GM18867 (cell line): ENCODE data around the gene CDX1.

Source experiments
- ATAC-seq: cut with Tn5 transposase; IDR thresholded peaks from one replicate; pipeline ENCODE4 v1.9.1; 2021; ENCODE audit warnings: mild to moderate bottlenecking, moderate library complexity; ENCODE audit not compliant: unreplicated experiment

CDX1 gene

GRCh38 chr5:150131461-150131860 lies 35.1 kb upstream of the CDX1 start:
- ATAC-seq = no peak

- no peak for ATAC-seq
Measured at GRCh38 chr5:150131978-150132694, 34.4 kb upstream of the CDX1 start.

GRCh38 chr5:150132740-150133139 lies 33.8 kb upstream of the CDX1 start:
- no peak for ATAC-seq

DNA sequence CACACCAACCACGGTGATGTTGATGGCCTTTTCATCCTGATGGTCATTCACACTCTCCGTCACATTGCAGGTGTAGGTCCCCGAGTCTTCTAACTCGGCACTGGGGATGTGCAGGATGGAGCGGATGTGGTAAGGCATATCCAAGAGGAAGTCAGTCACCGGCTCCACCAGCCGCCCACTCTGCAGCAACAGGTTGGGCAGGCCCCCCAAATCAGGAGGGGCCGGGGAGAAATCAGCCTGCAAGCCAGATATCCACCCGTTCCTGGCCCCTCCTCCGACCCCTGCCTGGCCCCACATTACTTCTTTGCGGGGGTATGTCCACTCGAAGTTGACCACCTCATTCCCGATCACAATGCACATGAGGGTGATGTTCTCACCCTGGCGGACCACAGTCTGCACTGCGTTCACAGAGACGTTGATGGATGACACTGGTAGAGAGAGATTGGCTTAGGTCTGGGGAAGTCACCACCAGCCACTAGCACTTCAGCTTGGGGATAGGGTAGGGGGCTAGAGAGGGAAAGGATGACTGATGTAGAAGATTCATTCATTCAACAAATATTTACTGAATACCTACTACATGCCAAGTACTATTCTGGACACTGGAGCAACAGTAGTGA lies 32.9 kb upstream of the CDX1 start:
- ATAC-seq = no peak

DNA sequence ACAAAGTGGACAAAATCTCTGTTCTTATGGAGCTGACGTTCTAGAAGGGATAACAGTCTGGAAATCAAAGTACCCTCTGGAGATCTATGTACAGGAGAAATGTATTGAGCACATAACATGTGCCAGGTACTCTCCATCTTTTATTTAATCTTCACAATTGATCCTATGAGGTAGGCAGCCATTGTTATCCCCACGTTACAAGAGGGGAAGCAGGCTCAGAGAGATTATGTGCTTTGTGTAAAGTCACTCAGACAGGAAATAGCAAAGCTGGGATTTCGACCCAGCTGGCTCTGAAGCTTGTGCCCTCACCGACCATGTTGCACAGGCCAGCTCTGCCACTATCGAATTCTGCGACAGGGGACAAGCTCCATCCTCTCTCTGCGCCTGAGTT lies 32.4 kb upstream of the CDX1 start:
- no peak for ATAC-seq

GRCh38 chr5:150135557-150136304 lies 30.8 kb upstream of the CDX1 start:
- ATAC-seq = no peak

DNA sequence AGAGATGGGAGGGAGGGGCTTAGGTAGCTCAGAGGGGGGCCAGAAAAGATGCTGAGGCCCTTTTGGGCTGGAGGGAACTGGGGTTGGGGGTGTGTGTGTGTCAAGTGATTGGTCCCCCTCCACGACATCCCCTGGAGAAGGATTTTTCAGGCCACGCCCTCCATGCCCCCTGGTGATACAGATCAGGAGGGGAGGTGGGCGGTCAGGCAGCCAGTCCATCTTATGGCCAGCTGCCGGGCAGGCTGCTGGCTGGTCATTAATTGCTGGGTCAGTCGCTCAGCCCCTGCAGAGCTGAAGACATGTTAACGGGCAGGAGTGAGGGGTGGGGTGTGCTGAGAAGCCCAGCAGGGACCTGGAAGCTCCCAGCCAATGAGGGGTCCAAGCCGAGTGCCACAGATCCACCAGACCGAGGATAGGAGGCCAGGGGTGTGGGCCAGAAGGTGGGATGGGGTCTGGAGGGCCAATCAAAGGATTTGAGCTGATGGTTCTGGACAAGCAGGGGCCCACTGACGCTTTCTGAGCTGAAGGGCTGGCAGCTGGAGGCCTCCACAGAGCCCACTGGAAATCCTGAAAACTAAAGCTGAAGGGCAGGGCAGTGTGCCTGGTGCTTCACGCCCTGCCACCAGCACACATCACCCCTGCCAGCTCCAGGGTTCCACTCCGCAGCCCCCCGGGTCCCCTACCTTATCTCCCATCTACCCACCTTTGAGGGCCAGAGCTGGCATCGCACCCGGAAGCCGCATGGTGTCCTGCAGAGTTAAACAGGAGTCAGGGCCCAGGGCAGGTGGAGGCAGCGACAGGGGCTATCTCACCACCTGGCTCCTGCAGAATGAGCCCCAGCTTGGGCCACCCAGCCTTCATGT lies 30.0 kb upstream of the CDX1 start:
- ATAC-seq = no peak

- no peak for ATAC-seq
Measured at GRCh38 chr5:150137168-150137957, 29.2 kb upstream of the CDX1 start.

GRCh38 chr5:150137997-150138396 lies 28.6 kb upstream of the CDX1 start:
- ATAC-seq = no peak

DNA sequence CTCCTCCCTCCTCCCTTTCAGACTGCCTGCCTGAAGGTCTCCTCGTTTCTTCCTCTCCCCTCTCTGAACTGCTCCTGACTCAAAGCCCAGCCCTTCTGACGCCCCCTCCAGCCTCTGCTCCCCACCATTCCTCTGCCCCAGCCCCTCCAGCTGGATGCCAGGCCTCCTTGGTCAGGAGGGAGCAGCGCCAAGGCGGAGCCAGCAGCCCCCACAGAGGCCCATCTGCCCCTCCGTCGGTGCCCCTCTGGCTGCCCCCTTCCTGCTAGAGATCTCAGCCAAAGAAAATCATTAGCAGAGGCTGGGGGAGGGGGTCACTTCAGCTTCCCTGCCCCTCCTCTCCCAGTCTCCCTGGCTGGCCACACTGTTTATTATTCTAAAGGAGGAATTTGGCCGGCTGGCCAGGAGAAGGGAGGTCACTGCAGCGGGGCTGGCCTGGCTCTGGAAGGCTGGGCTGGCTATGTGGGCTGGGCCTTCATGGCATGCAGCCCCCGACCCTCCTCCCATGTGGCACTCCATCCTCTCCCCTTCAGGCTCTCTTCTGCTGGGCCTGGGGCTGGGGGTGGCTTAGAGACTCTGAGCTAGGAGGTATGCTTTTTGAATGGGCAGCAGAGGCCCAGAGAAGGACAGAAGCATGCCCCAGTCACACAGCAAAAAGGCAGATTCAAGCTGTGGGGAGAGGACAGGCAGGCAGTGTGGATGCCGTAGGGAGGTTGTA lies 27.9 kb upstream of the CDX1 start:
- no peak for ATAC-seq

DNA sequence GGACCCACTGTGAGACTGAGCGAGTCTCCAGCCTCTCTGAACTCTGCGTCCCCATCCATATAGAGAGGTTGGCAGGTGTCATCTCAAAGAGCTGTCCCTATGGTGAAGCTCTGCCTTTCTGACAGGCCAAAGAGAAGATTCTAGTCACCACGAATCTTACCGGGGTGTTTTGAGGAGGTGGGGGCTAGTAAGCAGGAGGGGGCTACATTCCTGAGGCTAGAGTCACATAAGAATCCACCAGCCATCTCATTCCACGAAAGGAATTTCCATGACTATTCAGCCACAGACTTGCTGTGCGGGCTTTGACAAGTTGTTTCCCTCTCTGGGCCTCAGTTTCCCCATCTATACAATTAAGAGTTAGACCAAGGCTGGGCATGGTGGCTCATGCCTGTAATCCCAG lies 27.2 kb upstream of the CDX1 start:
- no peak for ATAC-seq

- ATAC-seq = no peak
Measured at GRCh38 chr5:150140830-150141229, 25.7 kb upstream of the CDX1 start.

DNA sequence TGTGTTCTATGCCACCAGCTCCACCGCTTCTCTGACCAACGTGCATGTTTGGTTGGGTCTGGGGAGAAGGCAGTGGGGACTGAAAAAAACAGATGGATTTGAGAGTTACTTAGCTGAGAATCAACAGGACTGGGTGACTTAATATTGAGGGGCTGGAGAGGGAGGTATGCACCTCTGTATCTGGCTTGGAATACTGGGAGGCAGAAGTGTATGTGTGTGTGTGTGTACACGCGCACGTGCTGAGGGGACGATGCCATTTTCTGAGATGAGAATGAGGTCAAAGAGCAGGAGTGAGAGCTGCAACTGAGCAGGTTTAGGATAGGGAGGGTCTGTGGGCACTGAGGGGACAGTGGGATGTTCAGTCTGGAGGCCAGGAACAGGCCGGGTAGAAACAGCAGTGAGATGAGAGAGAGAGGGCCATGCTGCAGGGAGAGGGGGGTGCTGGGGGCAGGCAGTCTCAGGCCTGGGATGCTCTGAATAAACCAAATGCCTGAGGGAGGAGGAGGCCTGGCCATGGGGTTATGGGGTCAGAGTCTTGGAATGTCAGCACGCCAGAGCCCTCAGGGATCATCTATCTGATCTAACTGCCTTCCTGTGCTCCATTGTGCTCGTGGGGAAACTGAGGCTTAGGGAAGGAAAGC lies 24.9 kb upstream of the CDX1 start:
- no peak for ATAC-seq

- ATAC-seq = no peak
Measured at GRCh38 chr5:150142185-150142958, 24.2 kb upstream of the CDX1 start.

DNA sequence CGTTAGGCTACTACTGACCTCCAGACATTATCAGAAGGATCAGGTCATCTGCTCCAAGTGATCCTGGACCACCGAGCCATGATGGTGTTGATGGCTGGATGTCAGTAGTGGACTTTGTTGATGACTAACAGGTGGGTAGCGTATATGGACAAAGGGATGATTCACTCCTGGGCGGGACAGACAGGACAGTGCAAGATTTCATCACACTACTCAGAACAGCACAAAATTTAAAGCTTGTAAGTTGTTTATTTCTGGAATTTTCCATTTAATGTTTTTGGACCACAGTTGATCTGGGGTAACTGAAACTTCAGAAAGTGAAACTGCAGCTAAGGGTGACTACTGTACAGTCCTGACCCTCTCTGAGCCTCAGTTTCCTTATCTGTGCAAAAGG lies 23.6 kb upstream of the CDX1 start:
- ATAC-seq = no peak

- ATAC-seq = no peak
Measured at GRCh38 chr5:150143350-150144245, 23.0 kb upstream of the CDX1 start.

DNA sequence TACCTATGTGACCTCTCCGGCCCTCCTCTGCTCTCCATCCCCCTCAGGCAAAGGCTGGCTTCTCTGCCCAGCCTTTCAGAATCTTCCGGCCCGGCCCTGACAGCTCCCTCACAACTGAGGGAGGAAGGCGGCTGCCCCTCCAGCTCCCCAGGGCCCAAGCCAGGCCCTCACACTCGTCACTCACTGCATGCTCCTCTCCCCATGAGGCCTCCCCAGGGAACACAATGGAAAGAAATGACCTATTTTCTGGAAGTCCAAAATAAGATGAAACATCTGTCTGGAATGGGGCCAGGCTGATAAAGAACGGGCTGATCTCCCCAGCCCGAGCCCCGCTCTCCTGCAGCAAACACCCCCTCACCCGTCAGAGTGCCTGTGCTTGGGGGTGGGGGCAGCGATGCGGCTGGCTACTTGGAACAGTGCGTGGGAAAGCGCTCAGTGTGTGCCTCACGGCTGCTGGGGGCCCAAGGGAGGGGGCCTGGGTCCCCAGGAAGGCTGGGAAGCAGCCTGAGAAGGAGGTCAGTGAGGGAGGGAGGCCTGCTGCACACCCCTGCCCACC lies 22.3 kb upstream of the CDX1 start:
- no peak for ATAC-seq
